Lung (tissue), 12 donors: ENCODE data around the gene HOXB3. TPM values are rescaled to one million over a fixed set of nuclear protein-coding genes. Genes with fewer than 3 reads are reported as not detected.
A peak's percentile ranks its signal among the peaks of the same experiment; 100 is the strongest.

Experiments used
- ATAC-seq: fragments of 200-7000 bp; cut with Tn5 transposase; one replicate; pipeline ENCODE4 v1.9.1; 2020; ENCODE audit warnings: moderate number of reproducible peaks; ENCODE audit not compliant: insufficient read depth, low FRiP score
- DNase-seq, 3 donors: peaks; one replicate each; pipeline ENCODE4 v3.0.0-alpha.2; 2013 to 2017
- H3K27ac ChIP-seq, 2 donors: one replicate each; pipeline ENCODE4 v1.5.1; 2013; ENCODE audit warnings: mild to moderate bottlenecking in 2 of 2, moderate library complexity in 2 of 2, control low read depth in 1 of 2, inconsistent platforms in 1 of 2, low read depth in 1 of 2, low read length in 1 of 2
- H3K27me3 ChIP-seq, 3 donors: one replicate each; pipeline ENCODE4 v1.5.1; 2013; ENCODE audit warnings: low read length in 2 of 3; ENCODE audit not compliant: control insufficient read depth in 3 of 3, insufficient read depth in 3 of 3
- H3K36me3 ChIP-seq, 4 donors: one replicate each; pipeline ENCODE4 v1.5.1; 2013; ENCODE audit warnings: low read length in 4 of 4, mild to moderate bottlenecking in 1 of 4, moderate library complexity in 1 of 4; ENCODE audit not compliant: control insufficient read depth in 4 of 4, insufficient read depth in 4 of 4
- H3K4me1 ChIP-seq, 5 donors: one replicate each; pipeline ENCODE4 v1.5.1; 2013; ENCODE audit warnings: low read length in 5 of 5, mild to moderate bottlenecking in 2 of 5, moderate library complexity in 1 of 5; ENCODE audit not compliant: control insufficient read depth in 5 of 5, insufficient read depth in 5 of 5
- H3K4me3 ChIP-seq: one replicate; pipeline ENCODE4 v1.5.1; 2013; ENCODE audit warnings: mild to moderate bottlenecking, control low read depth, moderate library complexity
- H3K9ac ChIP-seq, 2 donors: one replicate each; pipeline ENCODE4 v1.5.1; 2013; ENCODE audit warnings: low read length in 2 of 2, control low read depth in 1 of 2; ENCODE audit not compliant: insufficient read depth in 1 of 2
- H3K9me3 ChIP-seq, 4 donors: one replicate each; pipeline ENCODE4 v1.5.1; 2013; ENCODE audit warnings: low read length in 3 of 4, mild to moderate bottlenecking in 1 of 4, moderate library complexity in 1 of 4; ENCODE audit not compliant: control insufficient read depth in 4 of 4, insufficient read depth in 3 of 4
- CTCF ChIP-seq: IDR thresholded peaks from 2 replicates; pipeline ENCODE4 v1.5.1; 2012; ENCODE audit warnings: mild to moderate bottlenecking; ENCODE audit errors: control extremely low read depth, extremely low read depth
- WGBS, 2 donors: extraction: QIAGEN DNeasy Blood & Tissue Kit; methylation state at CpG; one replicate each; pipeline ENCODE4 v1.1.7; 2013; 5-methylcytosine and 5-hydroxymethylcytosine counted together
- polyA plus RNA-seq, 2 donors: library from polyadenylated mRNA; stranded (reverse); fragments of 200-250 nt; gene quantifications; one replicate each; pipeline ENCODE4 v1.2.1, GENCODE V29; 2013
- total RNA-seq, 2 donors: library from RNA; depleted of rRNA in 1 of 2; stranded (reverse); fragments of >200 nt in 1 of 2; gene quantifications; one replicate each; pipeline ENCODE4 v1.2.1, GENCODE V29; 2014 to 2021
- donor health status: control.
- donor health status: control.
- donor health status: Bipolar disorder and iron deficiency.
- donor health status: healthy.
- donor health status: DM: yes; HTN: yes; CAD: no.

Gene HOXB3
- total and polyA plus RNA-seq, 4 donors, result 1.9 to 21.1 (median 6.7) TPM

GRCh38 chr17:48558057-48558830 lies 31.8 kb downstream of the HOXB3 start:
- H3K4me1 ChIP-seq, result peaks cover 0 to 88% (median 9%) of the 10 kb centered on the region in 5 donors
- no peak for TF ChIP-seq CTCF
- no peaks in the 10 kb centered on the region for H3K9me3 ChIP-seq
- H3K9ac ChIP-seq, result peak overlapping the region; percentile 38 to 95
- DNase-seq (peak; percentile 44 to 68 (median 60)), ATAC-seq (no peak)
- 66 to 69% methylated on average over 13 of the region's 13 CpGs for WGBS, 2 donors
- peaks cover 0 to 20% (median 6%) of the 10 kb centered on the region in 4 donors for H3K36me3 ChIP-seq
- H3K27ac ChIP-seq, result peak overlapping the region in 1 of 2 donors; percentile 29
- H3K27me3 ChIP-seq, result peaks cover 0 to 59% (median 5%) of the 10 kb centered on the region in 3 donors
- no peak overlapping the region for H3K4me3 ChIP-seq

- peaks cover 0 to 21% (median 4%) of the 10 kb centered on the region in 4 donors for H3K36me3 ChIP-seq
- ATAC-seq (no peak), DNase-seq (peak; percentile 67 to 89 (median 88))
- peak overlapping the region in 1 of 2 donors; percentile 95 for H3K9ac ChIP-seq
- WGBS, 2 donors, result 44 to 64% methylated on average over 7 of the region's 7 CpGs
- TF ChIP-seq CTCF, result no peak
- H3K4me1 ChIP-seq, result peaks cover 0 to 86% (median 4%) of the 10 kb centered on the region in 5 donors
- H3K4me3 ChIP-seq, result no peak overlapping the region
- H3K9me3 ChIP-seq, result peaks cover 0 to 3% (median 0%) of the 10 kb centered on the region in 4 donors
- H3K27ac ChIP-seq, result peak overlapping the region in 1 of 2 donors; percentile 5
- peaks cover 0 to 56% (median 2%) of the 10 kb centered on the region in 3 donors for H3K27me3 ChIP-seq
Measured at GRCh38 chr17:48556576-48557401, 33.3 kb downstream of the HOXB3 start.

GRCh38 chr17:48556229-48556575 lies 33.8 kb downstream of the HOXB3 start:
- Histone ChIP-seq H3K9me3 (peaks cover 0 to 3% (median 0%) of the 10 kb centered on the region in 4 donors), H3K27ac (no peak overlapping the region), H3K36me3 (peaks cover 0 to 17% (median 2%) of the 10 kb centered on the region in 4 donors), H3K27me3 (peaks cover 0 to 54% (median 2%) of the 10 kb centered on the region in 3 donors), H3K9ac (peak overlapping the region in 1 of 2 donors; percentile 95), H3K4me1 (peaks cover 0 to 85% (median 3%) of the 10 kb centered on the region in 5 donors), H3K4me3 (no peak overlapping the region)
- no peak for DNase-seq
- 55 to 64% methylated on average over 5 of the region's 5 CpGs for WGBS, 2 donors
- no peak for TF ChIP-seq CTCF
- ATAC-seq, result no peak
